Measurements from ENCODE around the gene MYO3B.

DNA sequence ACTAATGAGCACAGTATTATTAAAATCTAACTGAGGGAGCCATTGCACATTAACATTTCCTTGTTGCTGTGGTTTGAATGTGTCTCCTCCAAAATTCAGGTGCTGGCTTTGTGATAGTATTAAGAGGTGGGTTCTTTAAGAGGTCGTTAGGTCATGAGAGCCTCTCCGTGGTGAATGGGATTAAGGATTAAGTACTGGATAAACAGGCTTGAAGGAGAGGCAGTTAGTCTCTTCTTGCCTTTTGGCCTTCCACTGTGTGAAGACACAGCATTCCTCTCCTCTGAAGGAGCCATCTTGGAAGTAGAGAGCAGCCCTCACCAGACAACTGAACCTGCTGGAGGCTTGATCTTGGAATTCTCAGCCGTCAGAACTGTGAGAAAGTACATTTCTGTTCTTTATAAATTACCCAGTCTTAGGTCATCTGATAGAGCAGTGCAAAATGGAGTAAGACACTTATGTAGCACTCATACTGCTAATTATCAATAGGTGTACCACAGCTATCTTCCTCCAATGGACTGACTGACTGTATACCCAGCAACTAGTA lies 182.7 kb downstream of the MYO3B start:
- TF ChIP-seq, protein P1, sequence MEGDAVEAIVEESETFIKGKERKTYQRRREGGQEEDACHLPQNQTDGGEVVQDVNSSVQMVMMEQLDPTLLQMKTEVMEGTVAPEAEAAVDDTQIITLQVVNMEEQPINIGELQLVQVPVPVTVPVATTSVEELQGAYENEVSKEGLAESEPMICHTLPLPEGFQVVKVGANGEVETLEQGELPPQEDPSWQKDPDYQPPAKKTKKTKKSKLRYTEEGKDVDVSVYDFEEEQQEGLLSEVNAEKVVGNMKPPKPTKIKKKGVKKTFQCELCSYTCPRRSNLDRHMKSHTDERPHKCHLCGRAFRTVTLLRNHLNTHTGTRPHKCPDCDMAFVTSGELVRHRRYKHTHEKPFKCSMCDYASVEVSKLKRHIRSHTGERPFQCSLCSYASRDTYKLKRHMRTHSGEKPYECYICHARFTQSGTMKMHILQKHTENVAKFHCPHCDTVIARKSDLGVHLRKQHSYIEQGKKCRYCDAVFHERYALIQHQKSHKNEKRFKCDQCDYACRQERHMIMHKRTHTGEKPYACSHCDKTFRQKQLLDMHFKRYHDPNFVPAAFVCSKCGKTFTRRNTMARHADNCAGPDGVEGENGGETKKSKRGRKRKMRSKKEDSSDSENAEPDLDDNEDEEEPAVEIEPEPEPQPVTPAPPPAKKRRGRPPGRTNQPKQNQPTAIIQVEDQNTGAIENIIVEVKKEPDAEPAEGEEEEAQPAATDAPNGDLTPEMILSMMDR (IDR thresholded peaks at IDR 0.05): no peak
- TF ChIP-seq POLR2A (IDR thresholded peaks at IDR 0.05): no peak

Data from prostate gland (tissue), 2 donors.